Breast epithelium (tissue), 3 donors: ENCODE data around the gene SNX27.

ENCODE experiments used
- CTCF ChIP-seq, 3 donors: fragments of 450-650 bp; IDR thresholded peaks; one replicate each; pipeline ENCODE4 v1.5.1; 2016 to 2017; ENCODE audit warnings: antibody characterized with exemption in 3 of 3, mild to moderate bottlenecking in 3 of 3, moderate library complexity in 3 of 3
- POLR2A ChIP-seq: fragments of 450-650 bp; IDR thresholded peaks from one replicate; pipeline ENCODE4 v1.6.1; 2016; ENCODE audit warnings: antibody characterized with exemption, mild to moderate bottlenecking, moderate library complexity

GRCh38 chr1:151590961-151591360 is 20.9 kb upstream of the SNX27 start:
- TF ChIP-seq CTCF (IDR thresholded peaks at IDR 0.05) (no peak), POLR2A (no peak)
